ENCODE measurements around the gene ZNF333.

The ZNF333 gene

GRCh38 chr19:14704450-14704849 is 14.6 kb downstream of the ZNF333 start:
- ChIA-PET CTCF (no interaction called here), POLR2A (no interaction called here)
- no peak for DNase-seq (ENCODE audit: low read depth, low spot score)
- H3K4me3 ChIP-seq (ENCODE audit: low read depth, low read length): no peak overlapping the region
- TF ChIP-seq, protein P1, sequence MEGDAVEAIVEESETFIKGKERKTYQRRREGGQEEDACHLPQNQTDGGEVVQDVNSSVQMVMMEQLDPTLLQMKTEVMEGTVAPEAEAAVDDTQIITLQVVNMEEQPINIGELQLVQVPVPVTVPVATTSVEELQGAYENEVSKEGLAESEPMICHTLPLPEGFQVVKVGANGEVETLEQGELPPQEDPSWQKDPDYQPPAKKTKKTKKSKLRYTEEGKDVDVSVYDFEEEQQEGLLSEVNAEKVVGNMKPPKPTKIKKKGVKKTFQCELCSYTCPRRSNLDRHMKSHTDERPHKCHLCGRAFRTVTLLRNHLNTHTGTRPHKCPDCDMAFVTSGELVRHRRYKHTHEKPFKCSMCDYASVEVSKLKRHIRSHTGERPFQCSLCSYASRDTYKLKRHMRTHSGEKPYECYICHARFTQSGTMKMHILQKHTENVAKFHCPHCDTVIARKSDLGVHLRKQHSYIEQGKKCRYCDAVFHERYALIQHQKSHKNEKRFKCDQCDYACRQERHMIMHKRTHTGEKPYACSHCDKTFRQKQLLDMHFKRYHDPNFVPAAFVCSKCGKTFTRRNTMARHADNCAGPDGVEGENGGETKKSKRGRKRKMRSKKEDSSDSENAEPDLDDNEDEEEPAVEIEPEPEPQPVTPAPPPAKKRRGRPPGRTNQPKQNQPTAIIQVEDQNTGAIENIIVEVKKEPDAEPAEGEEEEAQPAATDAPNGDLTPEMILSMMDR (IDR thresholded peaks at IDR 0.05; ENCODE audit: insufficient read depth, low read length, missing control alignments): no peak

DNA sequence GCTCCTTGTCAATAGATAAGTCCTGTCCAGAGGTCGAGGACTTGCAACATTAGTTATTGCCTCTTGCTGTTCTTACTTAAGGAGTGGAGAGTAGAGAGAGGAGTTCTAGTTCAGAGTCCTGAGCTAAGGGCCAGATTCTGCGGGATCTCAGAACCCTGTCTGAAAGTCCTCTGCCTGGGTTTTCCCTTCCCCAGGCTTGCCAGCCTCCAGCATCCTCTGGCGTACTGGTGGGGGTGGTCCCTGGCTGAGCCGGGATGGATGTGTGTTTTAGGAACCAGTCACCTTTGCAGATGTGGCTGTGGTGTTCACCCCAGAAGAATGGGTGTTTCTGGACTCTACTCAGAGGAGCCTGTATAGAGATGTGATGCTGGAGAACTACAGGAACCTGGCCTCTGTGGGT is 26.0 kb downstream of the ZNF333 start:
- TF ChIP-seq, protein P1 (IDR thresholded peaks at IDR 0.05; ENCODE audit: insufficient read depth, low read length, missing control alignments): no peak
- DNase-seq (ENCODE audit: low read depth, low spot score): no peak
- H3K4me3 ChIP-seq (ENCODE audit: low read depth, low read length): no peak overlapping the region
- POLR2A ChIA-PET: no interaction called here
- CTCF ChIA-PET: no interaction called here

- TF ChIP-seq, protein P1 (IDR thresholded peaks at IDR 0.05; ENCODE audit: insufficient read depth, low read length, missing control alignments): no peak
Observed at GRCh38 chr19:14718522-14719116, 28.8 kb downstream of the ZNF333 start.

DNA sequence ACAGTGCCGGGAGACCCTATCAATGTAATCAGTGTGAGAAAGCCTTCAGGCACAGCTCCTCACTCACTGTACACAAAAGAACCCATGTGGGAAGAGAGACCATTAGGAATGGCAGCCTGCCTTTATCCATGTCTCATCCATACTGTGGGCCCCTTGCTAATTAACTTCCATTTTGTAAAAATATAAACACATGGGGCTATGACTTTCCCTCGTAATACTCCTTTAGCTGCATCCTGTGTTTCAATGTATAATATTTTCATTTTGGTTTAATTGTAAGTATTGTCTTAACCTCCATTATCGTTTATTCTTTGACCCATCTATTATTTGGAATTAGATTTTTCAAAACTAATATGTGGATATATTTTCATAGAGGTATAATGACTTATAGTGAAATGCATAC is 29.3 kb downstream of the ZNF333 start:
- ChIA-PET CTCF (no interaction called here), POLR2A (no interaction called here)
- no peak for DNase-seq (ENCODE audit: low read depth, low spot score)
- TF ChIP-seq, protein P1 (IDR thresholded peaks at IDR 0.05; ENCODE audit: insufficient read depth, low read length, missing control alignments): no peak
- no peak overlapping the region for H3K4me3 ChIP-seq (ENCODE audit: low read depth, low read length)

More at GRCh38 chr19:14718522-14719116, 28.8 kb downstream of the ZNF333 start:
- POLR2A ChIA-PET: no interaction called here
- DNase-seq (ENCODE audit: low read depth, low spot score): no peak
- H3K4me3 ChIP-seq (ENCODE audit: low read depth, low read length): no peak overlapping the region
- CTCF ChIA-PET: no interaction called here

DNA sequence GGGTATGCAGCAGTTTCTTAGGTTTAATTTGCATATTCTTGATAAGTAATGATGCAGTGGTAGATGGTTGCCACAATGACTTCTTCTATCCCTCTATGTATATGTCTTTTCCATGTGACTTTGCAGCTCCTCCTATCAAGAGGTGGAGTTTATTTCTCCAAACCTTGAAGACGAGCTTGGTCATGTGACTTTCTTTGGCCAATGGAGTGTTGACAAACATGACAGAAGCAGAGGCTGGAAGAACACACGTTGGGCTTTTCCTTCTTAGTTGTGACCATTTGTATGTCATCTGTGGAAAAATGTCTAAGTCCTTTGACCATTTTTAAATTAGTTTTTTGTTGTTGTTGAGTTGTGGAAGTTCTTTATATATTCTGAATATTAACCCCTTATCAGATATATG is 32.3 kb downstream of the ZNF333 start:
- TF ChIP-seq, protein P1 (IDR thresholded peaks at IDR 0.05; ENCODE audit: insufficient read depth, low read length, missing control alignments): no peak
- POLR2A ChIA-PET: no interaction called here
- CTCF ChIA-PET: no interaction called here
- no peak overlapping the region for H3K4me3 ChIP-seq (ENCODE audit: low read depth, low read length)
- no peak for DNase-seq (ENCODE audit: low read depth, low spot score)

- DNase-seq (ENCODE audit: low read depth, low spot score): no peak
- H3K4me3 ChIP-seq (ENCODE audit: low read depth, low read length): no peak overlapping the region
- TF ChIP-seq, protein P1 (IDR thresholded peaks at IDR 0.05; ENCODE audit: insufficient read depth, low read length, missing control alignments): no peak
- ChIA-PET CTCF (no interaction called here), POLR2A (no interaction called here)
Observed at GRCh38 chr19:14728595-14728994, 38.7 kb downstream of the ZNF333 start.
